ENCODE data around the gene RAD23B.
"Not testable (repeated sequence)": the region's sequence is repeated elsewhere in the genome, so short reads cannot be mapped to it uniquely, and the experiment has no call there.

Gene RAD23B

GRCh38 chr9:107282759-107283622, at the start of gene RAD23B:
TSS of gene RAD23B (plus strand) at chr9:107283279. CDS start at chr9:107283630, 351 bp downstream.
- peak; percentile 98 to 99 for DNase-seq (ENCODE audit: low read depth in 2 of 2)

GRCh38 chr9:107235765-107236442, 47.2 kb upstream of the RAD23B start:
- no peak for DNase-seq (ENCODE audit: low read depth in 2 of 2)

GRCh38 chr9:107237873-107238272, 45.2 kb upstream of the RAD23B start:
- no peak for DNase-seq (ENCODE audit: low read depth in 2 of 2)

GRCh38 chr9:107239474-107239873, 43.6 kb upstream of the RAD23B start:
- no peak for DNase-seq (ENCODE audit: low read depth in 2 of 2)

GRCh38 chr9:107240260-107240659, 42.8 kb upstream of the RAD23B start:
- no peak for DNase-seq (ENCODE audit: low read depth in 2 of 2)

GRCh38 chr9:107242073-107243030, 40.7 kb upstream of the RAD23B start:
- DNase-seq (ENCODE audit: low read depth in 2 of 2) = no peak

- DNase-seq (ENCODE audit: low read depth in 2 of 2) = peak in 1 of 2 donors; percentile 21
These were observed 39.3 kb upstream of the RAD23B start for GRCh38 chr9:107243742-107244141.

GRCh38 chr9:107246259-107247254, 36.5 kb upstream of the RAD23B start:
- no peak for DNase-seq (ENCODE audit: low read depth in 2 of 2)

- no peak for DNase-seq (ENCODE audit: low read depth in 2 of 2)
These were observed 34.4 kb upstream of the RAD23B start for GRCh38 chr9:107248714-107249113.

GRCh38 chr9:107249131-107249533, 33.9 kb upstream of the RAD23B start:
- no peak for DNase-seq (ENCODE audit: low read depth in 2 of 2)

GRCh38 chr9:107249665-107250285, 33.3 kb upstream of the RAD23B start:
- DNase-seq (ENCODE audit: low read depth in 2 of 2) = no peak

- no peak for DNase-seq (ENCODE audit: low read depth in 2 of 2)
These were observed 31.2 kb upstream of the RAD23B start for GRCh38 chr9:107251756-107252322.

GRCh38 chr9:107258919-107259318, 24.2 kb upstream of the RAD23B start:
- DNase-seq (ENCODE audit: low read depth in 2 of 2) = no peak

GRCh38 chr9:107259751-107260313, 23.2 kb upstream of the RAD23B start:
- DNase-seq (ENCODE audit: low read depth in 2 of 2) = not testable (repeated sequence)

- DNase-seq (ENCODE audit: low read depth in 2 of 2) = no peak
These were observed 22.5 kb upstream of the RAD23B start for GRCh38 chr9:107260437-107261081.

GRCh38 chr9:107261106-107261505, 22.0 kb upstream of the RAD23B start:
- DNase-seq (ENCODE audit: low read depth in 2 of 2) = no peak

GRCh38 chr9:107263289-107263688, 19.8 kb upstream of the RAD23B start:
- DNase-seq (ENCODE audit: low read depth in 2 of 2) = no peak

- no peak for DNase-seq (ENCODE audit: low read depth in 2 of 2)
These were observed 16.3 kb upstream of the RAD23B start for GRCh38 chr9:107266624-107267368.
